Endothelial cell of umbilical vein (primary cell): Measurements from ENCODE around the gene REM1. TPM values are rescaled to one million over a fixed set of nuclear protein-coding genes. Genes with fewer than 3 reads are reported as not detected.

Experiments
- BruUV-seq: library from RNA; stranded (reverse); fragments of 400-500 nt; replicated peaks from 2 replicates; lab custom pipeline; 2021; lab: Mats Ljungman, UMichigan
- CTCF ChIA-PET: fragments of 300-600, 350-600 bp; sonication (Branson Sonifier 250); formaldehyde crosslinking; loops from one replicate; lab custom pipeline; 2021; ENCODE audit warnings: antibody characterized with exemption, inconsistent platforms; lab: Charles Lee
- POLR2A ChIA-PET: fragments of 300-600, 350-600 bp; sonication (Branson Sonifier 250); formaldehyde crosslinking; loops from one replicate; lab custom pipeline; 2021; ENCODE audit warnings: antibody characterized with exemption, inconsistent platforms; lab: Charles Lee
- DNase-seq: peaks from one replicate; pipeline ENCODE4 v3.0.0-alpha.2; 2011; ENCODE audit warnings: low read depth, low spot score
- FAIRE-seq: peaks from 2 replicates; lab custom pipeline; 2011; peaks lifted over from hg19 to GRCh38; lab: Jason Lieb, UNC
- H2AFZ ChIP-seq: 2 replicates; pipeline ENCODE4 v1.6.0; 2012; ENCODE audit warnings: low read depth, low read length, control low read depth, inconsistent platforms
- H3K27ac ChIP-seq: 2 replicates; pipeline ENCODE4 v1.5.1; 2011; ENCODE audit warnings: low read depth, mild to moderate bottlenecking, control low read depth, low read length, moderate library complexity; ENCODE audit not compliant: insufficient read depth
- H3K27me3 ChIP-seq, 2 experiments: 2 replicates each; pipeline versions ENCODE4 v1.6.0 to v1.6.1; 2011; ENCODE audit warnings: low read length in 2 of 2, mixed read lengths in 1 of 2; ENCODE audit not compliant: control insufficient read depth in 2 of 2, insufficient read depth in 2 of 2
- H3K36me3 ChIP-seq, 2 experiments: 2 replicates in 1 of 2; 3 replicates in 1 of 2; pipeline ENCODE4 v1.5.1; 2011; ENCODE audit warnings: low read length in 2 of 2, mild to moderate bottlenecking in 1 of 2, moderate library complexity in 1 of 2; ENCODE audit not compliant: control insufficient read depth in 2 of 2, insufficient read depth in 2 of 2; ENCODE audit errors: extremely low read depth in 1 of 2
- H3K4me1 ChIP-seq: 3 replicates; pipeline ENCODE4 v1.5.1; 2011; ENCODE audit warnings: mild to moderate bottlenecking, low read length; ENCODE audit not compliant: control insufficient read depth, insufficient read depth; ENCODE audit errors: extremely low read depth
- H3K4me2 ChIP-seq: 2 replicates; pipeline ENCODE4 v1.6.1; 2011; ENCODE audit warnings: low read length, control low read depth, mixed read lengths; ENCODE audit not compliant: insufficient read depth
- H3K4me3 ChIP-seq, 3 experiments: fragments of 200-600 bp in 1 of 3; sonication (generic), shearing (Covaris generic) in 1 of 3; replicated peaks in 1 of 3; 2 replicates each; pipeline ENCODE4 v1.5.1; 2011 to 2016; ENCODE audit warnings: control low read depth in 3 of 3, low read length in 3 of 3, mild to moderate bottlenecking in 2 of 3, inconsistent platforms in 1 of 3, low read depth in 1 of 3, moderate library complexity in 1 of 3; ENCODE audit not compliant: insufficient read depth in 1 of 3
- H3K79me2 ChIP-seq: 2 replicates; pipeline ENCODE4 v1.6.0; 2012; ENCODE audit warnings: low read length, inconsistent platforms; ENCODE audit not compliant: control insufficient read depth, insufficient read depth
- H3K9ac ChIP-seq: replicated peaks from 2 replicates; pipeline ENCODE3; 2011; ENCODE audit warnings: low read length, control low read depth; ENCODE audit not compliant: insufficient read depth; ENCODE audit errors: extremely low read depth
- H3K9me1 ChIP-seq: replicated peaks from 3 replicates; pipeline ENCODE4 v1.6.0; 2011; ENCODE audit warnings: mild to moderate bottlenecking, low read length; ENCODE audit not compliant: control insufficient read depth, insufficient read depth; ENCODE audit errors: extremely low read depth
- H3K9me3 ChIP-seq: replicated peaks from 2 replicates; pipeline ENCODE4 v1.5.1; 2012; ENCODE audit warnings: low read length, inconsistent platforms; ENCODE audit not compliant: control insufficient read depth, insufficient read depth
- H4K20me1 ChIP-seq: replicated peaks from 2 replicates; pipeline ENCODE3; 2011; ENCODE audit warnings: mild to moderate bottlenecking, low read length; ENCODE audit not compliant: control insufficient read depth, insufficient read depth; ENCODE audit errors: extremely low read depth
- EZH2 ChIP-seq: IDR thresholded peaks from 2 replicates; pipeline ENCODE4 v1.6.1; 2012; ENCODE audit warnings: borderline replicate concordance, low read depth, mild to moderate bottlenecking, moderate library complexity, low read length, inconsistent platforms; ENCODE audit not compliant: severe bottlenecking
- FOS ChIP-seq: IDR thresholded peaks from 2 replicates; pipeline ENCODE4 v1.6.1; 2011; ENCODE audit warnings: mild to moderate bottlenecking, low read length, moderate library complexity, borderline replicate concordance; ENCODE audit not compliant: insufficient read depth
- GATA2 ChIP-seq: IDR thresholded peaks from 2 replicates; pipeline ENCODE4 v1.7.0; 2011; ENCODE audit warnings: low read depth, mild to moderate bottlenecking, moderate library complexity, mixed read lengths, low read length; ENCODE audit not compliant: insufficient read length, insufficient read depth
- JUN ChIP-seq: IDR thresholded peaks from 2 replicates; pipeline ENCODE4 v1.6.1; 2011; ENCODE audit warnings: borderline replicate concordance, low read depth; ENCODE audit not compliant: insufficient read length, insufficient read depth
- MYC ChIP-seq: IDR thresholded peaks from one replicate; pipeline ENCODE4 v1.6.1; 2011; ENCODE audit warnings: mild to moderate bottlenecking, low read depth, low read length
- POLR2A ChIP-seq: IDR thresholded peaks from 2 replicates; pipeline ENCODE4 v1.6.1; 2012; ENCODE audit warnings: low read depth, mild to moderate bottlenecking, control low read depth, low read length
- POLR2AphosphoS5 ChIP-seq: IDR thresholded peaks from 2 replicates; pipeline ENCODE4 v1.6.1; 2012; ENCODE audit warnings: low read depth, mild to moderate bottlenecking, control low read depth, low read length, moderate library complexity; ENCODE audit not compliant: insufficient read depth
- dilution Hi-C: fragments of 300-500 bp; cut with MboI; formaldehyde crosslinking; loops from one replicate; pipeline ENCODE4 v1.15.0; 2019; ENCODE audit warnings: low sequenced_read_pairs; ENCODE audit not compliant: extremely low pct_ligation_motif_present
- intact Hi-C: fragments of 100-400 bp; cut with micrococcal nuclease; formaldehyde crosslinking; loops from one replicate; pipeline ENCODE4 v1.10.0; 2022
- polyA plus RNA-seq, 4 experiments: library from polyadenylated mRNA; depleted of rRNA in 3 of 4; stranded (reverse) in 3 of 4; unstranded in 1 of 4; fragments of >200 nt; gene quantifications; 2 replicates each; pipeline versions ENCODE4 v1.2.1 to v1.2.3, GENCODE V29; 2011 to 2012; ENCODE audit warnings: missing spikeins in 1 of 4
- total RNA-seq: library from RNA; stranded (reverse); gene quantifications from 2 replicates; pipeline ENCODE4 v1.2.3, GENCODE V29; 2021
- TF ChIP-seq, protein P1 (sequence below), 2 donors: IDR thresholded peaks; 1 replicate in 1 of 2; 2 replicates in 1 of 2; pipeline ENCODE4 v1.5.1; 2011; ENCODE audit warnings: low read length in 2 of 2, mild to moderate bottlenecking in 2 of 2, moderate library complexity in 2 of 2, control low read depth in 1 of 2, inconsistent platforms in 1 of 2, low read depth in 1 of 2; ENCODE audit not compliant: insufficient read depth in 1 of 2; ENCODE audit errors: extremely low read depth in 1 of 2
- TF ChIP-seq, protein P2 (sequence below): IDR thresholded peaks from 2 replicates; pipeline ENCODE4 v1.6.1; 2011; ENCODE audit not compliant: insufficient read depth, insufficient read length

The REM1 gene
- total and polyA plus RNA-seq, 2 donors (not counting 3 experiments of a cell fraction or from before 2014, with no cell fraction given): 0.14 TPM; not detected in 1

DNA sequence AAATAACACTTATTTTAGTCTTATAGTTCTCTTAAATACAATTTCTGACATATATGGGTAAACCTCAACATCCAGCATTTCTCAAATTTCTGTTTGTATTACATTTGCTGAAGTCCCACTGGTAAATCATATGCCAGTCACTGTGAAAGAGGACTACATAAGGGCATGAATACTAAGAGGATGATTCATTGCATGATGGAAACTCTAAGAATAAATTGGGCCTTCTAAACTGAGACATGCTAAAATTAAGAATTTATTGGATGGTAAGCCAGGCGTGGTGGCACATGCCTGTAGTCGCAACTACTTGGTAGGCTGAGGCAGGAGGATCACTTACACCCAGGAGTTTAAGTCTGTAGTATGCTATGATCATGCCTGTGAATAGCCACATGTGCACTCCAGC, 22.5 kb upstream of the REM1 start:
- no peak for FAIRE-seq
- Histone ChIP-seq H3K9me3 (no peaks in the 10 kb centered on the region), H2AFZ (no peak overlapping the region), H3K9me1 (no peaks in the 10 kb centered on the region), H3K36me3 (no peaks in the 10 kb centered on the region), H3K4me1 (no peaks in the 10 kb centered on the region), H3K79me2 (no peaks in the 10 kb centered on the region), H3K4me3 (no peak overlapping the region), H3K4me2 (no peak overlapping the region), H3K27me3 (no peaks in the 10 kb centered on the region), H4K20me1 (no peaks in the 10 kb centered on the region), H3K27ac (no peak overlapping the region), H3K9ac (no peak overlapping the region)
- dilution Hi-C loops: no loop called here
- ChIA-PET CTCF (no interaction called here), POLR2A (no interaction called here)
- DNase-seq: no peak
- intact Hi-C loops: no loop called here
- TF ChIP-seq, protein P1, sequence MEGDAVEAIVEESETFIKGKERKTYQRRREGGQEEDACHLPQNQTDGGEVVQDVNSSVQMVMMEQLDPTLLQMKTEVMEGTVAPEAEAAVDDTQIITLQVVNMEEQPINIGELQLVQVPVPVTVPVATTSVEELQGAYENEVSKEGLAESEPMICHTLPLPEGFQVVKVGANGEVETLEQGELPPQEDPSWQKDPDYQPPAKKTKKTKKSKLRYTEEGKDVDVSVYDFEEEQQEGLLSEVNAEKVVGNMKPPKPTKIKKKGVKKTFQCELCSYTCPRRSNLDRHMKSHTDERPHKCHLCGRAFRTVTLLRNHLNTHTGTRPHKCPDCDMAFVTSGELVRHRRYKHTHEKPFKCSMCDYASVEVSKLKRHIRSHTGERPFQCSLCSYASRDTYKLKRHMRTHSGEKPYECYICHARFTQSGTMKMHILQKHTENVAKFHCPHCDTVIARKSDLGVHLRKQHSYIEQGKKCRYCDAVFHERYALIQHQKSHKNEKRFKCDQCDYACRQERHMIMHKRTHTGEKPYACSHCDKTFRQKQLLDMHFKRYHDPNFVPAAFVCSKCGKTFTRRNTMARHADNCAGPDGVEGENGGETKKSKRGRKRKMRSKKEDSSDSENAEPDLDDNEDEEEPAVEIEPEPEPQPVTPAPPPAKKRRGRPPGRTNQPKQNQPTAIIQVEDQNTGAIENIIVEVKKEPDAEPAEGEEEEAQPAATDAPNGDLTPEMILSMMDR (IDR thresholded peaks at IDR 0.05; ENCODE audit: extremely low read depth in 1 of 2, insufficient read depth in 1 of 2, low read depth in 1 of 2, low read length in 2 of 2): no peak
- TF ChIP-seq JUN: no peak
- TF ChIP-seq EZH2: no peak
- TF ChIP-seq MYC: no peak
- no peak for TF ChIP-seq POLR2A
- TF ChIP-seq GATA2: no peak
- TF ChIP-seq, protein P2, sequence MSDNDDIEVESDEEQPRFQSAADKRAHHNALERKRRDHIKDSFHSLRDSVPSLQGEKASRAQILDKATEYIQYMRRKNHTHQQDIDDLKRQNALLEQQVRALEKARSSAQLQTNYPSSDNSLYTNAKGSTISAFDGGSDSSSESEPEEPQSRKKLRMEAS: no peak
- no peak for TF ChIP-seq FOS
- TF ChIP-seq POLR2AphosphoS5: no peak
- no TSS peak for BruUV-seq
